Renal cortex interstitium (tissue), 11 donors: ENCODE measurements around the gene IMP4. TPM values are rescaled to one million over a fixed set of nuclear protein-coding genes. Genes with fewer than 3 reads are reported as not detected.

Experiments used
- DNase-seq, 11 donors: peaks; one replicate each; pipeline ENCODE4 v3.0.0-alpha.2; 2013; ENCODE audit warnings: low read depth in 9 of 11, low spot score in 4 of 11; ENCODE audit errors: extremely low read depth in 1 of 11
- polyA plus RNA-seq, 3 donors: library from polyadenylated mRNA; unstranded; fragments of 120-200 nt; gene quantifications; one replicate each; pipeline ENCODE4 v1.2.1, GENCODE V29; 2013; ENCODE audit not compliant: insufficient read length in 3 of 3

IMP4 gene
- polyA plus RNA-seq, 3 donors, result 35.1 to 40.2 (median 38.4) TPM

- DNase-seq, result no peak
These were observed 4.7 kb downstream of the IMP4 start for GRCh38 chr2:130347220-130347925.

- DNase-seq, result no peak
These were observed 6.5 kb downstream of the IMP4 start for GRCh38 chr2:130349174-130349573.

- DNase-seq, result no peak
These were observed 9.0 kb downstream of the IMP4 start for GRCh38 chr2:130351711-130352110.

GRCh38 chr2:130352237-130352636 lies 9.5 kb downstream of the IMP4 start:
- DNase-seq, result no peak

GRCh38 chr2:130353291-130354138 lies 10.8 kb downstream of the IMP4 start:
- DNase-seq, result no peak

- no peak for DNase-seq
These were observed 11.4 kb downstream of the IMP4 start for GRCh38 chr2:130354139-130354428.

- no peak for DNase-seq
These were observed 12.5 kb downstream of the IMP4 start for GRCh38 chr2:130355172-130355577.

GRCh38 chr2:130355578-130356431 lies 13.1 kb downstream of the IMP4 start, which contains the start of gene PTPN18:
Gene PTPN18 (plus strand): TSS chr2:130356056. CDS start chr2:130356108, 52 bp downstream.
- peak in 9 of 11 donors; percentile 55 to 79 (median 69) for DNase-seq

GRCh38 chr2:130357864-130358263 lies 15.2 kb downstream of the IMP4 start:
- DNase-seq, result no peak

- DNase-seq, result no peak
These were observed 16.0 kb downstream of the IMP4 start for GRCh38 chr2:130358420-130359350.

- no peak for DNase-seq
These were observed 16.8 kb downstream of the IMP4 start for GRCh38 chr2:130359466-130359865.

- no peak for DNase-seq
These were observed 20.8 kb downstream of the IMP4 start for GRCh38 chr2:130363479-130363878.

- no peak for DNase-seq
These were observed 22.4 kb downstream of the IMP4 start for GRCh38 chr2:130365075-130365474.

- no peak for DNase-seq
These were observed 23.3 kb downstream of the IMP4 start for GRCh38 chr2:130365963-130366362.

- no peak for DNase-seq
These were observed 24.0 kb downstream of the IMP4 start for GRCh38 chr2:130366720-130367119.

- DNase-seq, result no peak
These were observed 26.1 kb downstream of the IMP4 start for GRCh38 chr2:130368786-130369185.

- no peak for DNase-seq
These were observed 26.7 kb downstream of the IMP4 start for GRCh38 chr2:130369311-130369964.

- DNase-seq, result no peak
These were observed 27.3 kb downstream of the IMP4 start for GRCh38 chr2:130369965-130370341.
